ENCODE results near the gene EPHB3.

- TF ChIP-seq ZNF24 (IDR thresholded peaks at IDR 0.05) (no peak), CTCF (IDR thresholded peaks at IDR 0.05 in 2 of 3, conservative IDR thresholded peaks at IDR 0.05 in 1 of 3; ENCODE audit: control insufficient read depth in 2 of 3, extremely low read depth in 1 of 3, insufficient read depth in 1 of 3, low read depth in 3 of 3, low read length in 3 of 3) (no peak), TAF1 (IDR thresholded peaks at IDR 0.05; ENCODE audit: borderline replicate concordance, low read depth, low read length) (no peak), ZBTB40 (IDR thresholded peaks at IDR 0.05; ENCODE audit: borderline replicate concordance) (no peak), SPI1 (IDR thresholded peaks at IDR 0.05; ENCODE audit: borderline replicate concordance, insufficient read depth, low read depth, low read length) (no peak), NR2C2 (IDR thresholded peaks at IDR 0.05; ENCODE audit: borderline replicate concordance, control insufficient read depth, insufficient read length, low read depth) (no peak), ZBTB33 (IDR thresholded peaks at IDR 0.05) (no peak)
Measured at GRCh38 chr3:184581331-184581855, 19.8 kb downstream of the EPHB3 start.

All from GM12878 (cell line).